Fibroblast of gingiva (primary cell): ENCODE results near the gene PLK5.

Experiments
- DNase-seq: peaks from one replicate; pipeline ENCODE4 v3.0.0-alpha.2; 2011; ENCODE audit warnings: low read depth

PLK5 gene

DNA sequence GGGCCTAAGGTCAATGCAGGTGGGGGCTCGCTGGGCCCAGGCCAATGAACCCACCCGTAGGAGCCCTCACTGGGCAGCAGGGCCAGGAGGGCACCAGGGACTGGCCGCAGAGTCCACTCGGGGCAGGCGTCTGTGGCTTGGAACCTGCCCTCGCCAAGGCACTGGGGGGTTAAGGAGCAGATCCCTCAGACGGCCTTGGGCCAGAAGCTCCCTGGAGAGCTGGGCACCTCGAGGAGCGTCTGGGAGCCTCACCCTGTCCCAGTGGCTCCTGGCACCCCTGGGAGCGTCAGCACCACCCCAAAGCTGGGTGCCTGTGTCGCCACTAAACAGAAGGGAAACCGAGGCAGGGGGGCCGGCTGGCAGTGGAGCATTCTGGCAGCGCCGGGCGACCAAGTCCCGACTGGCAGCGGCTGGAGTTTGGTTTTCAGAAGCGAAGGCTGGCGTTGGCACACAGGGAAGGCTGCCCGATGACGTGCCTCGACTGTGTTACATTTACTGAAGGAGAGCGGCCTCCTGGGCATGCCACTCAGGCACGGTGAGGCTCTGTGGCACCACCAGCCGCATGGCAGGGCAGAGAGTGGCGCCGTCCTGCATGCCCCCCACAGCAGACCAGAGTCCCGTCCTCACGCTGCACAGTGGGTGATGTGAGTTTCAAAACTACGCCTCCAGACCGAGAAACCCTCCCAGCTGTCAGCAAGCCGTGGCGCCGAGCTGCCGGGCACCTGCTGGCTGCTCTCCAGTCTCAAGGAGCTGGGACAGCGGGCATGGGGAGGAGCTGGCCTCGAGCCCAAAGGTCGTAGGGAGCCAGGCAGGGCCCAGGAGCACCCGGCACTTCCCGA is 53.4 kb downstream of the PLK5 start:
- no peak for DNase-seq

- no peak for DNase-seq
Measured at GRCh38 chr19:1577929-1578618, 54.2 kb downstream of the PLK5 start.

DNA sequence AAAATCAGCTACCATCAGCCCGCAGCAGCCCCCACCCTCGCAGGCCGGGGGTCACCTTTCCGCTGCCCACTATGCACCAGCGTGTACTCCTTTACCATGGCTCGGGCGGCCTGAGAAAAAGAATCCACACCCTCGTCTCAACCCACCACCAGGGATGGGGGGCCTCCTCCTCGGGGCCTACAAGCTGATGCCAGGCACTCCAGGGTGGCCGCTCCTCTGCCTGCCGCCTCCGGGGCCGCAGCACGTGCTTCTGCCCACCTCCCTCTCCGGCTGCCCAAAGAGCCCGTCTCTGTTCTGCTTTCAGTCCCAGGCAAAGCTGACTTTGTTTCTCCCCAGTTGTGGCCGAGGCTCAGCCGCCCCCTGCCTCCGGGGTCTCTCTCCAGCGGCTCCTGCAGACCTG is 55.3 kb downstream of the PLK5 start:
- DNase-seq: no peak

GRCh38 chr19:1580382-1580781 is 56.5 kb downstream of the PLK5 start:
- DNase-seq: no peak

GRCh38 chr19:1580957-1581356 is 57.1 kb downstream of the PLK5 start:
- DNase-seq: no peak

DNA sequence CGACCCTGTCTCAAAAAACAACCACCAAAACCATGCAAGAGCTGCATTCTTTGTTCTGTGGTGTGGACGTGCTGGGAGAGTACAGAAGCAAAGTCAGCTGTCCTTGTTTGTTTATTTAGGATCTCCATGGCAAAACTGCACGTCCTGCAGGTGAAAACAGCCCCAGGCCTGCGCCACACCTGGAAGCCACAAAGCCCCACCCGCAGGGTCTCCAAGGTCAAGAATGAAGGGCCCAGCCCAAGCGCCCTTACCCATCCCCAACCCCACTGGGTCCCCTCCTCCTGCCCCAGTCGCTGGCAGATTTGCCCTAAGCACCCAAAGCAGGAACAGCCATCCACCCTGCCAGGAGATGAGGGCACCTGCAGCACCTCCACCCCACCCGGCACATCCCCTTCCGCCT is 58.3 kb downstream of the PLK5 start:
- DNase-seq: no peak

GRCh38 chr19:1584500-1585242 is 60.8 kb downstream of the PLK5 start:
- no peak for DNase-seq

- no peak for DNase-seq
Measured at GRCh38 chr19:1585243-1585580, 61.3 kb downstream of the PLK5 start.
